ENCODE measurements around the gene CUEDC2.

The CUEDC2 gene

GRCh38 chr10:102414749-102415148, 17.6 kb downstream of the CUEDC2 start:
- no peak overlapping the region for H3K9ac ChIP-seq (ENCODE audit: low read length)
- H3K9me3 ChIP-seq (ENCODE audit: insufficient read depth, low read length): no peaks in the 10 kb centered on the region
- H2AFZ ChIP-seq (ENCODE audit: low read depth, low read length, severe bottlenecking): no peak overlapping the region
- no peaks in the 10 kb centered on the region for H3K9me2 ChIP-seq (replicated peaks; ENCODE audit: insufficient read depth, low read length)
- H3K4me3 ChIP-seq (ENCODE audit: insufficient read depth, low read length, poor library complexity, severe bottlenecking): no peak overlapping the region
- no peak for TF ChIP-seq EZH2phosphoT487 (conservative IDR thresholded peaks at IDR 0.05; ENCODE audit: low read length)
- no peak for TF ChIP-seq CTCF (IDR thresholded peaks at IDR 0.05; ENCODE audit: insufficient read depth, low read length, poor library complexity, severe bottlenecking)
- H4K20me1 ChIP-seq (ENCODE audit: low read depth, low read length): no peaks in the 10 kb centered on the region
- no peaks in the 10 kb centered on the region for H3F3A ChIP-seq (ENCODE audit: insufficient read depth)
- H3K27ac ChIP-seq (ENCODE audit: low read depth, low read length): no peak overlapping the region
- H3K79me2 ChIP-seq (ENCODE audit: insufficient read depth, low read length): no peaks in the 10 kb centered on the region
- no peak overlapping the region for H3K4me2 ChIP-seq (ENCODE audit: low read depth, low read length, poor library complexity, severe bottlenecking)
- H3K27me3 ChIP-seq (ENCODE audit: low read length): no peaks in the 10 kb centered on the region
- H3K36me3 ChIP-seq (ENCODE audit: low read length): no peaks in the 10 kb centered on the region

GRCh38 chr10:102413806-102414561, 18.4 kb downstream of the CUEDC2 start:
- H3K9me2 ChIP-seq (replicated peaks; ENCODE audit: insufficient read depth, low read length): no peaks in the 10 kb centered on the region
- no peaks in the 10 kb centered on the region for H4K20me1 ChIP-seq (ENCODE audit: low read depth, low read length)
- H3K4me3 ChIP-seq (ENCODE audit: insufficient read depth, low read length, poor library complexity, severe bottlenecking): no peak overlapping the region
- no peaks in the 10 kb centered on the region for H3K36me3 ChIP-seq (ENCODE audit: low read length)
- no peaks in the 10 kb centered on the region for H3K9me3 ChIP-seq (ENCODE audit: insufficient read depth, low read length)
- H3F3A ChIP-seq (ENCODE audit: insufficient read depth): no peaks in the 10 kb centered on the region
- H3K9ac ChIP-seq (ENCODE audit: low read length): no peak overlapping the region
- H3K27ac ChIP-seq (ENCODE audit: low read depth, low read length): no peak overlapping the region
- no peak overlapping the region for H2AFZ ChIP-seq (ENCODE audit: low read depth, low read length, severe bottlenecking)
- no peaks in the 10 kb centered on the region for H3K79me2 ChIP-seq (ENCODE audit: insufficient read depth, low read length)
- no peak for TF ChIP-seq EZH2phosphoT487 (conservative IDR thresholded peaks at IDR 0.05; ENCODE audit: low read length)
- no peak for TF ChIP-seq CTCF (IDR thresholded peaks at IDR 0.05; ENCODE audit: insufficient read depth, low read length, poor library complexity, severe bottlenecking)
- no peak overlapping the region for H3K4me2 ChIP-seq (ENCODE audit: low read depth, low read length, poor library complexity, severe bottlenecking)
- no peaks in the 10 kb centered on the region for H3K27me3 ChIP-seq (ENCODE audit: low read length)

GRCh38 chr10:102413053-102413705, 19.2 kb downstream of the CUEDC2 start:
- H3K36me3 ChIP-seq (ENCODE audit: low read length): no peaks in the 10 kb centered on the region
- H3K9me3 ChIP-seq (ENCODE audit: insufficient read depth, low read length): no peaks in the 10 kb centered on the region
- H3K27ac ChIP-seq (ENCODE audit: low read depth, low read length): no peak overlapping the region
- H4K20me1 ChIP-seq (ENCODE audit: low read depth, low read length): no peaks in the 10 kb centered on the region
- no peaks in the 10 kb centered on the region for H3K27me3 ChIP-seq (ENCODE audit: low read length)
- no peak overlapping the region for H2AFZ ChIP-seq (ENCODE audit: low read depth, low read length, severe bottlenecking)
- no peaks in the 10 kb centered on the region for H3K79me2 ChIP-seq (ENCODE audit: insufficient read depth, low read length)
- H3F3A ChIP-seq (ENCODE audit: insufficient read depth): no peaks in the 10 kb centered on the region
- no peak overlapping the region for H3K4me3 ChIP-seq (ENCODE audit: insufficient read depth, low read length, poor library complexity, severe bottlenecking)
- TF ChIP-seq EZH2phosphoT487 (conservative IDR thresholded peaks at IDR 0.05; ENCODE audit: low read length) (no peak), CTCF (IDR thresholded peaks at IDR 0.05; ENCODE audit: insufficient read depth, low read length, poor library complexity, severe bottlenecking) (no peak)
- no peaks in the 10 kb centered on the region for H3K9me2 ChIP-seq (replicated peaks; ENCODE audit: insufficient read depth, low read length)
- no peak overlapping the region for H3K4me2 ChIP-seq (ENCODE audit: low read depth, low read length, poor library complexity, severe bottlenecking)
- H3K9ac ChIP-seq (ENCODE audit: low read length): no peak overlapping the region
